Stimulated activated CD4-positive, alpha-beta T cell treated with anti-CD3 and anti-CD28 coated beads, TNF-alpha, amount 100 ng/mL, for 24 hours (primary cell): ENCODE measurements around the gene MANSC4.
"Not testable (repeated sequence)": the region's sequence is repeated elsewhere in the genome, so short reads cannot be mapped to it uniquely, and the experiment has no call there.

Experiments used
- DNase-seq, 3 experiments: peaks; one replicate each; pipeline ENCODE4 v3.0.0-alpha.2; 2020; ENCODE audit warnings: low read depth in 3 of 3

MANSC4 gene

DNA sequence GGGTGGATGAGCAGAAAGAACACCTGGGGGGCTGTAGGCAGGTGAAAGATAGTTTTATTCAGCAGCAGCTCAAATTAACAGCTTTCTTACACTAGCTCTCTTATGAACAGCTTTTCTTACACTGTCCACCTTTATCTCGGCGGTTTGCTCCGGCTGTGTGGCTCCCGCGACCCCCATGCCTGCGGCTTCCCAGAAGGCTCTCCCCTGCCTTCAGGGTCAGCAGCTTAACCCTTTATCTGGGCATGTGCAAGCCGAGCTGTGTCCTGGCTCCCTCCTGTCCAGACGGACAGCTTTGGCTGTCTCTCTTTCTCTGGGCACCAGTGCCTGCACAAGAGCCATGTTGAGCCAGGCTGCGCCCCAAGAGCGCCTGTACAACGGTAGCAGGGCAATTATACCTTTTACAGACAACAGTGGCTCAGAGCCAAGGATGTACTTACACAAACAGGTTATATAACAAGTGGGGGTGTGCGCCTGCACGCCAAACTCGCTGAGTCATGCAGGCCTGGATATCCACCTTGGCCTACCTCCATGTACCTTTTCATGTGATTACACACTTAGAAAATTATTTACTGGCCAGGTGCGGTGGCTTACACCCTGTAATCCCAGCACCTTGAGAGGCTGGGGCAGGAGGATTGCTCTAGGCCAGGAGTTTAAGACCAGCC, 28.5 kb downstream of the MANSC4 start:
- no peak for DNase-seq

DNA sequence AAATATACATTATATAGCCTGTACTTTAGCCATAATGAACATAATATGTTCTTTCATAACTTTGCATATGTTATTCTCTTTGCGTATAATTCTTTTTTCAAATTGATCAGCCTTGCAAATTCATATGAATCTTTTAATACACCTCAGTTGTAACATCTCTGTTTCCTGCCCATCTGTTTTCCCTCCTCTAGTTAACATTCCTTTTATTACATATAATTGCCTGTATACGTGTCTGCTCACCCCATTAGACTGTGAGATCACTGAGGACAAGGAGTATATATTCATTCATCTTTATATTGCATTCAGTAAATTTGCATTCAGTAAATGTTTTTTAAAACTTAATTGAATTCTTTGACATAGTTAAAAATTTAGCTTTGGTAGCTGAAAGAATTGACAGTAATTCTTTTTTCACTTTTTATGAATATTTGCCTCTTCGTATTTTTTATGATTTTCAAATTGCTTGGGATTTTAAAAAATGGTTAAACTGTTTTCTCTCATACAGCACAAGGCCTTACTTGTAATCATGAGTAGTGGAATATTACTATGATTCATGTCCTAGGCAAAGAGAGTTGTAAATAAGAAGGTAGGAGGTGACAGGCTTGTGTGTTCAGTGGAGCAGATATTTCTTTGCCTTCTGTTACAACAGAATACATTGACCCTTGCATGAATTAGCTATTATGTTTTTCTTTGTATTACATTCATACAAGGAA, 32.8 kb downstream of the MANSC4 start:
- no peak for DNase-seq

DNA sequence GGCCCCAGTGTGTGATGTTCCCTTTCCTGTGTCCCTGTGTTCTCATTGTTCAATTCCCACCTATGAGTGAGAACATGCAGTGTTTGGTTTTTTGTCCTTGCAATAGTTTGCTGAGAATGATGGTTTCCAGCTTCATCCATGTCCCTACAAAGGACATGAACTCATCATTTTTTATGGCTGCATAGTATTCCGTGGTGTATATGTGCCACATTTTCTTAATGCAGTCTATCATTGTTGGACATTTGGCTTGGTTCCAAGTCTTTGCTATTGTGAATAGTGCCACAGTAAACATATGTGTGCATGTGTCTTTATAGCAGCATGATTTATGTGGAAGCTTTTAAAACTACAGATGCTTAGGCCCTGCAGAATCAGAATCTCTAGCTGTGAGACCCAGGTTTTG, 34.3 kb downstream of the MANSC4 start:
- DNase-seq: not testable (repeated sequence)

DNA sequence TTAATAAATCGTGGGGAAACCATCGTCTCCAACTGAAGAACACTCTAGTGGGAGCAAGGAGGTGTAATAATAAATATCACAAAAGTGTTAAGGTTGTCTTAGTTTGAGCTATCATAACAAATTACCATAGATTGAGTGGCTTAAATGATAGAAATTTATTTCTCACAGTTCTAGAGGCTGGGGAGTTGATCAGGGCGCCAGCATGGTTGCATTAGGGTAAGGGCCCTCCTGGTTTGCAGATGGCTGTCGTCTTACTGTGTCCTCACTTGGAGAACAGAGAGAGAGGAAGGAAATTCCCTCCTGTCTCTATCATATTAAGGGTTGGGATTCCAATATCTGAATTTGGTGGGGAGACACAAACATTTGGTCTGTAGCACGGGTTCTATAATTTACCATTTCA, 36.4 kb downstream of the MANSC4 start:
- no peak for DNase-seq

GRCh38 chr12:27734321-27734720, 45.7 kb downstream of the MANSC4 start:
- DNase-seq: not testable (repeated sequence)

DNA sequence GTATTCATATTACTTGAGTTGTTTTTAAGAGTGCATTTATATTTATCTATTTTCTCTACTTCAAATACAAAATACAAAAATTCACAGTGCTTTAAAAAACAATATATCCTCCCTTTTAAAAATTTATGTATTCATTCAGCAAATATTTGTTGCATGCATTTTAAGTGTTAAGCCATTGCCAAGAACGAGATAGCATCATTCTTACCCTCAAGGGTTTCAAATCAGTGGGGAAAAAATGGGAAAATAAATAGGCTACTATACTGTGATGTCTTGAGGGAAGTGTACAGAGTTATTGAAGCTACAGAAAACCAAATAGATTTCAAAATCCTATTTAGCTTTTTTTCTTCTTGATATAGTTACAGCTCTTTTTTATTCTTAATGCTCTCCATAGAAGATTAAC, 46.2 kb downstream of the MANSC4 start:
- DNase-seq: no peak

DNA sequence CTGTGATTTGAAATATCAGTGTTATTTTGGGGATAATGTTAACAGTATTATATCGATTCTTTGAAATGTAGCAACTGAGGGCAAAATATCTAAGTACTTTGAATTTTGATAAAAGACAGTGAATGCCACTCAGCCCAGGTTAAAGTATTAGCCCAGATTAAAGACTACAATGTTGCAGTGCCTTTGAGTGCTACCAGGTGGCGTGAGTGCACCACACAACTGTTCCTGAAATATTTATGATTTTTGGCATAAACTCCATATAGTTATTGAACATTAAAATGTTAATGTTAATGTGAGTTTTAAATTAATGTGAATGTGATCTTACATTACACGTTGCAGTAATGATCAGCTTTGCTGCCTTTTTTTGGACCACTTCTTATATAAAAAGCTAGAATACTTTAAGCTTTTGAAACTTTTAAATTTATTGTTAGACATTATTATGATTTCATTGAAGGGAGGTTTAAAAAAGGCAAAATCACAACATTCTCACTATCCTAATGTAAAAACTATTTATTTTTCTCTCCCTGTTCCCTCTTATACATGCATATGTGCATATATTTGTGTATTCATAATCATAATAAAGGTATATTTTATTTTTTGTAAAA, 46.9 kb downstream of the MANSC4 start:
- peak in 1 of 3 experiments; percentile 24 for DNase-seq

GRCh38 chr12:27732281-27732680, 47.8 kb downstream of the MANSC4 start:
- no peak for DNase-seq

- DNase-seq: no peak
Observed at GRCh38 chr12:27730097-27730588, 49.9 kb downstream of the MANSC4 start.

GRCh38 chr12:27723212-27723611, 56.8 kb downstream of the MANSC4 start:
- DNase-seq: no peak
